ENCODE measurements around the gene TFPT. TPM values are rescaled to one million over a fixed set of nuclear protein-coding genes. Genes with fewer than 3 reads are reported as not detected.

TFPT gene
- polyA plus RNA-seq, 3 donors: 11.9 to 13.8 (median 12.3) TPM

- no peak for DNase-seq (ENCODE audit: low read depth in 3 of 3, low spot score in 2 of 3)
Measured at GRCh38 chr19:54094426-54095000, 20.9 kb downstream of the TFPT start.

DNA sequence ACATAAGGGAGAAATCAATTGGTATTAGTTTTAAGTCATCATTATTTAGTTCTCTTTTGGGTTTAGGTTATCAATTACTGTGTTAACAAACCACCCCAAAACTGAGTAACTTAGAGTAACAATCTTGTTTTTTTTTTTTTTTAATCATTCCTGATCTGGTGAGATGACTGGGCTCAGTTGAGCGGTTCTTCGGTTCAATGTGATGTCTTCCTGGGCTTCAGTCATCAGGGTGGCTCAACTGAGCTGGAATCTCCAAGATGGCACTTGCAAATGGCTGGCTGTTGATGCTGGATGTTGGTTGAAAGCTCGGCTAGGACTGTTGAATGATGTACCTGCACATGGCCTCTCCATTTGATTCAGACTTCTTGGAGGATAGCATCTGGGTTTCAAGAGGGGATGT, 31.0 kb downstream of the TFPT start:
- no peak for DNase-seq (ENCODE audit: low read depth in 3 of 3, low spot score in 2 of 3)

DNA sequence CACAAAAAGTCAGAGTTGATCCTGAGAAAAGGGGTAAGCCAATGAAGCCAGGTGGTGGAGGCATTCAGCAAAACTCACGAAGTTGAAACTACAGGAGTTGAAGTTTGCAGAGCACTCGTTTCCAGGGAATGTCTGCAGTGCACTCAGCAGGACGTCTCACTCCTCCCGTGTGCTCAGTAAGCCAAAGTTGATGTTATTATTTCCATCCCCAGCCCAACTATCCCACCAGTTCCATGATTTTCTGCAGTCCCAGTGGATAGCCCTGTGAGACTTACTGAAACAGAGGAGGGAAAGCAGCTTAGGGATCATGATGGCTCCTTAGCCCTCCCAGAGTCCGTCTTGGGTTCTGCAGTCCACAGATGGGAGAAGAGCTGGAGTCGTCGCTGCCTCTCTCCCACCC, 34.4 kb downstream of the TFPT start, which contains the start of gene TARM1:
Gene TARM1, minus strand, starts transcription at position 334 of the 400 bp plus-strand sequence. Its CDS starts 25 bp downstream, at position 309.
- no peak for DNase-seq (ENCODE audit: low read depth in 3 of 3, low spot score in 2 of 3)

- no peak for DNase-seq (ENCODE audit: low read depth in 3 of 3, low spot score in 2 of 3)
Measured at GRCh38 chr19:54077334-54077733, 38.1 kb downstream of the TFPT start.

- DNase-seq (ENCODE audit: low read depth in 3 of 3, low spot score in 2 of 3): no peak
Measured at GRCh38 chr19:54074851-54075250, 40.6 kb downstream of the TFPT start.

DNA sequence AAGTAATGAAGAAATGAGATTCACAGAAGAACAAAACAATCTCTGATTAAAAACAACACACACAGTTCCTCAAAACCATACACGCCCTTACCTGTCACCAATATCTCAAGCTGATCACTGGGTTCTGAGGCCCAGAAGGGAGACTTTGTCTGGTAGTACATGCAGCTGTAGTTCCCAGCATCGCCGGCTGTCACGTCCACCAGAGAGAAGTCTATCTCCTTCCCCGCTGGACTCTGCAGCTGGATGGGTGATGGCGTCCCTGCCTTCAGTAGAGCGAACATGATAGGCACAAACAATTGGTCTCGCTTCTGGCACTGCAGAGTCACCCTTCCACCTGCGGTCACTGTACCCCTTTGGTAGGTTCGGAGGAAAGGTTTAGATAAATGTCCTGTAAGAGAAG, 41.6 kb downstream of the TFPT start:
- DNase-seq (ENCODE audit: low read depth in 3 of 3, low spot score in 2 of 3): no peak

DNA sequence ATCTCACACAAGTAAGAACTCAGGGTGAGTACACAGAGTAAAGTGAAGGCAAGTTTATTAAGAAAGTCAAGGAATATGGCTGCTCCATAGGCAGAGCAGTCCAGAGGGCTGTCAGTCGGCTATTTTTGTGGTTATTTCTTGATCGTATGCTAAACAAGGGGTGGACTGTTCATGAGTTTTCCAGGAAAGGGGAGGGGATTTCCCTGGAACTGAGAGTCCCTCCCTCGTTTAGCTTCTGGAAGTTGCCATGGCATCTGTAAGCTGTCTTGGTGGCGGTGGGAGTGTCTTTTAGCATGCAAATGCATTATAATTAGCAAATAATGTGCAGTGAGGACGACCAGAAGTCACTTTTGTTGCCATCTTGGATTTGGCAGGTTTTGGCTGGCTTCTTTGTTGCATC, 46.0 kb downstream of the TFPT start:
- no peak for DNase-seq (ENCODE audit: low read depth in 3 of 3, low spot score in 2 of 3)

DNA sequence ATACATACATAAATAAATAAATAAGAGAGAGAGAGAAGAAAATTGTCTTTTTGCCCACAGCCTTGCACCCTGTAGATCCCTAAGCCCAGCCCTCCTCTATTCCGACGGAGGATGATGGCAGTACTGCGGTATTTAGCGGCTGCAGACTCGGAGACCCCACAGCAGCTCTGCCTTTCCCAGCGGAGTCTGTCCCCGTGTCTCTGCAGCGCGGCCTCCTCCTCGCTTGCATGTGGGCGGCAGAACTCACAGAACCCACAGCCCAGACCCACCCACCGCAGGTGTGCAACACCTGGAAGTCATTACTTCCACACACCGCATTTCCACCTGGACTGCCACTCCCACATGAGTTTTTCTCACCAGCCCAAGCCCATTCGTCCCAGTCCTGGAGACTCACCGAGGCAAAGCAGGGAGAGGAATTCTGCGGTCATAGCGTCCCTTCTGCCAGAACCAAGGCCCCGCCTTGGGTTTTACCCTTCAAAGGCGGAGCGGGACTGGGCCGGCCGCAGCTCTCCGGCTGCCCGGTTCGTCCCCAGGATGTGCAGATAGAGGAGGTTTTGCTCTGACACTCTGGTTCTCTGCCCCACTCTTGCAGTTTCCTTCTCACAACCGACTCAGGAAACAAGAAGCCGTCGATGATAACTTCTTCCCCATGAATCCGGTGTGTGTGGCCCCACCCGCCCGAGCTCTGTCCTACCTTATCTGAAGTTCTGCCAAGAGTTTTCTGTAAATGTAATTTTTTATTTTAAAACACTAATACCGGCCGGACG, 51.9 kb downstream of the TFPT start, which contains the start of gene VSTM1:
Gene VSTM1, minus strand, starts transcription at position 548 of the 767 bp plus-strand sequence. Its CDS starts 120 bp downstream, at position 428.
- DNase-seq (ENCODE audit: low read depth in 3 of 3, low spot score in 2 of 3): no peak

DNA sequence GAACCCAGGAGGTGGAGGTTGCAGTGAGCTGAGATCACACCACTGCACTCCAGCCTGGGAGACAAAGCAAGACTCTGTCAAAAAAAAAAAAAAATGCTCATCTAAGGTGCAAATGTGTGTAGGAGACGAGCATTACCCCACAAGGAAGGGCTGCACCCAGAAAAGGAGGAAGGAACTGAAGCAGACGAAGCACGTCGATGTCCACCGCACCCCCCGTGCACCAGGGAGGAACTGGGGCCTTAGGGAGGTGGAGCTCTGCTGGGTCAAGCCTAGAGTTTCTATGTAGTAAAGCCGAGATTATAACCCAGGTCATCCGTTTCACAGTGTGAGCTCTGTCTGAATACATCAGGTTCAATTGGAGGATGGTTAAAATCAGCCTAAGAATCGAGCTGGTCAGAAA, 52.8 kb downstream of the TFPT start:
- no peak for DNase-seq (ENCODE audit: low read depth in 3 of 3, low spot score in 2 of 3)

Other genes with a start within 250 kb of the TFPT start
- gene MYADM, start 247.8 kb downstream of the TFPT start, polyA plus RNA-seq (ENCODE audit: insufficient read length in 3 of 3): 10 to 100 TPM; 61.0 to 67.8 (median 67.8) TPM
- under 1 TPM; 0.21 to 0.47 (median 0.24) TPM for gene PRKCG, start 233.5 kb downstream of the TFPT start, polyA plus RNA-seq (ENCODE audit: insufficient read length in 3 of 3)
- gene CACNG7, start 206.4 kb downstream of the TFPT start, polyA plus RNA-seq (ENCODE audit: insufficient read length in 3 of 3): under 1 TPM; 0.50 to 0.89 (median 0.68) TPM
- gene CACNG8, start 152.7 kb downstream of the TFPT start, polyA plus RNA-seq (ENCODE audit: insufficient read length in 3 of 3): under 1 TPM; 0.17 to 0.21 (median 0.20) TPM
- gene CACNG6, start 124.0 kb downstream of the TFPT start, polyA plus RNA-seq (ENCODE audit: insufficient read length in 3 of 3): under 1 TPM; 0.44 to 0.74 (median 0.71) TPM
- under 1 TPM in 2 of 3 donors, not detected in 1; 0.23 to 0.42 TPM for gene VSTM1, start 51.8 kb downstream of the TFPT start, polyA plus RNA-seq (ENCODE audit: insufficient read length in 3 of 3)
- gene TARM1, start 34.3 kb downstream of the TFPT start, polyA plus RNA-seq (ENCODE audit: insufficient read length in 3 of 3): not detected
- gene OSCAR, start 14.9 kb downstream of the TFPT start, polyA plus RNA-seq (ENCODE audit: insufficient read length in 3 of 3): under 1 TPM; 0.11 to 0.20 (median 0.18) TPM
- gene NDUFA3, start 12.8 kb downstream of the TFPT start, polyA plus RNA-seq (ENCODE audit: insufficient read length in 3 of 3): 100 to 1,000 TPM in 1 of 3 donors, 10 to 100 TPM in 2; 87.3 to 113 (median 96.6) TPM
- 10 to 100 TPM; 70.4 to 75.2 (median 72.5) TPM for gene PRPF31, start 97 bp upstream of the TFPT start, polyA plus RNA-seq (ENCODE audit: insufficient read length in 3 of 3)
- gene CNOT3, start 22.1 kb upstream of the TFPT start, polyA plus RNA-seq (ENCODE audit: insufficient read length in 3 of 3): 10 to 100 TPM; 64.7 to 74.7 (median 70.8) TPM
- gene LENG1, start 44.1 kb upstream of the TFPT start, polyA plus RNA-seq (ENCODE audit: insufficient read length in 3 of 3): 1 to 10 TPM; 7.3 to 7.6 (median 7.6) TPM
- gene TMC4, start 57.5 kb upstream of the TFPT start, polyA plus RNA-seq (ENCODE audit: insufficient read length in 3 of 3): 10 to 100 TPM; 23.0 to 33.2 (median 25.3) TPM
- gene MBOAT7, start 73.9 kb upstream of the TFPT start, polyA plus RNA-seq (ENCODE audit: insufficient read length in 3 of 3): 10 to 100 TPM; 44.6 to 60.5 (median 54.0) TPM
- gene TSEN34, start 75.7 kb upstream of the TFPT start, polyA plus RNA-seq (ENCODE audit: insufficient read length in 3 of 3): 10 to 100 TPM; 41.3 to 49.2 (median 42.1) TPM
- 1,000 to 10,000 TPM; 1,272 to 1,378 (median 1,292) TPM for gene RPS9, start 85.2 kb upstream of the TFPT start, polyA plus RNA-seq (ENCODE audit: insufficient read length in 3 of 3)
- gene LILRB3, start 107.3 kb upstream of the TFPT start, polyA plus RNA-seq (ENCODE audit: insufficient read length in 3 of 3): 1 to 10 TPM in 1 of 3 donors, under 1 TPM in 2; 0.74 to 1.1 (median 1.00) TPM
- under 1 TPM; 0.37 to 0.42 (median 0.39) TPM for gene LILRA6, start 127.1 kb upstream of the TFPT start, polyA plus RNA-seq (ENCODE audit: insufficient read length in 3 of 3)
- 1 to 10 TPM; 1.3 to 1.5 (median 1.4) TPM for gene LILRB5, start 141.6 kb upstream of the TFPT start, polyA plus RNA-seq (ENCODE audit: insufficient read length in 3 of 3)
- gene LILRB2, start 165.5 kb upstream of the TFPT start, polyA plus RNA-seq (ENCODE audit: insufficient read length in 3 of 3): 1 to 10 TPM in 2 of 3 donors, under 1 TPM in 1; 0.85 to 1.2 (median 1.1) TPM
- gene LILRA5, start 197.5 kb upstream of the TFPT start, polyA plus RNA-seq (ENCODE audit: insufficient read length in 3 of 3): under 1 TPM; 0.23 to 0.62 (median 0.31) TPM
- gene LILRA4, start 223.5 kb upstream of the TFPT start, polyA plus RNA-seq (ENCODE audit: insufficient read length in 3 of 3): under 1 TPM in 2 of 3 donors, not detected in 1; 0.14 to 0.29 TPM
- 1 to 10 TPM; 3.1 to 5.1 (median 3.7) TPM for gene LAIR1, start 249.3 kb upstream of the TFPT start, polyA plus RNA-seq (ENCODE audit: insufficient read length in 3 of 3)